Hepatocyte (in vitro differentiated cells): ENCODE results near the gene EEF2K. TPM values are rescaled to one million over a fixed set of nuclear protein-coding genes. Genes with fewer than 3 reads are reported as not detected.

Experiments used
- DNase-seq: peaks from one replicate; pipeline ENCODE4 v3.0.0-alpha.2; 2016; ENCODE audit warnings: low spot score
- H2AFZ ChIP-seq: fragments of 200-600 bp; sonication (generic); 2 replicates; pipeline ENCODE4 v1.6.0; 2016; ENCODE audit warnings: antibody characterized with exemption, mild to moderate bottlenecking
- H3K27ac ChIP-seq: fragments of 200-600 bp; sonication (generic); 2 replicates; pipeline ENCODE4 v1.5.1; 2016; ENCODE audit warnings: mild to moderate bottlenecking
- H3K27me3 ChIP-seq: fragments of 200-600 bp; sonication (generic); 2 replicates; pipeline ENCODE4 v1.6.1; 2016
- H3K36me3 ChIP-seq: fragments of 200-600 bp; sonication (generic); replicated peaks from 2 replicates; pipeline ENCODE4 v1.5.1; 2016; ENCODE audit warnings: low read depth; ENCODE audit not compliant: insufficient read depth
- H3K4me1 ChIP-seq: fragments of 200-600 bp; sonication (generic); 2 replicates; pipeline ENCODE4 v1.5.1; 2016; ENCODE audit warnings: mild to moderate bottlenecking, moderate library complexity; ENCODE audit not compliant: insufficient read depth
- H3K4me2 ChIP-seq: fragments of 200-600 bp; sonication (generic); 2 replicates; pipeline ENCODE4 v1.6.0; 2016
- H3K4me3 ChIP-seq: fragments of 200-600 bp; sonication (generic); 2 replicates; pipeline ENCODE4 v1.5.1; 2016; ENCODE audit warnings: mild to moderate bottlenecking
- H3K79me2 ChIP-seq: fragments of 200-600 bp; sonication (generic); 2 replicates; pipeline ENCODE4 v1.6.0; 2017; ENCODE audit warnings: mild to moderate bottlenecking
- H3K9me2 ChIP-seq: fragments of 200-600 bp; sonication (generic); replicated peaks from 2 replicates; pipeline ENCODE4 v1.6.0; 2017; ENCODE audit warnings: mild to moderate bottlenecking; ENCODE audit not compliant: insufficient read depth
- H3K9me3 ChIP-seq: fragments of 200-600 bp; sonication (generic); 2 replicates; pipeline ENCODE4 v1.5.1; 2016; ENCODE audit warnings: low read depth, mild to moderate bottlenecking
- H4K20me1 ChIP-seq: fragments of 200-600 bp; sonication (generic); 2 replicates; pipeline ENCODE4 v1.6.0; 2016; ENCODE audit warnings: mild to moderate bottlenecking; ENCODE audit not compliant: insufficient read depth, poor library complexity, severe bottlenecking
- CTCF ChIP-seq: fragments of 200-600 bp; sonication (generic); IDR thresholded peaks from 2 replicates; pipeline ENCODE4 v1.5.1; 2016; ENCODE audit warnings: antibody characterized with exemption, mild to moderate bottlenecking; ENCODE audit not compliant: poor library complexity
- EZH2 ChIP-seq: fragments of 200-600 bp; sonication (generic); IDR thresholded peaks from 2 replicates; pipeline ENCODE4 v1.6.1; 2016; ENCODE audit warnings: antibody characterized with exemption, mild to moderate bottlenecking, borderline replicate concordance
- EZH2phosphoT487 ChIP-seq: fragments of 200-600 bp; sonication (generic); IDR thresholded peaks from one replicate; pipeline ENCODE4 v1.6.1; 2018; ENCODE audit warnings: antibody characterized with exemption, mild to moderate bottlenecking, low read depth, moderate library complexity; ENCODE audit not compliant: unreplicated experiment, severe bottlenecking
- WGBS: methylation state at CpG from one replicate; pipeline ENCODE4 v1.1.6; 2016; ENCODE audit warnings: low lambda C conversion rate; ENCODE audit errors: missing lambda C conversion rate; 5-methylcytosine and 5-hydroxymethylcytosine counted together
- polyA plus RNA-seq: library from polyadenylated mRNA; unstranded; fragments of >200 nt; fragmentation: Nextera tagmentation; extraction: Ambion mirVana; gene quantifications from 2 replicates; pipeline ENCODE4 v1.2.1, GENCODE V29; 2016
- total RNA-seq: library from RNA; depleted of rRNA; stranded (reverse); fragments of >200 nt; gene quantifications from 2 replicates; pipeline ENCODE4 v1.2.3, GENCODE V29; 2014

EEF2K gene
- total and polyA plus RNA-seq, 2 experiments from 2014 or later: 7.9 to 15.1 TPM

- H3K9me3 ChIP-seq: no peaks in the 10 kb centered on the region
- no peak overlapping the region for H2AFZ ChIP-seq
- DNase-seq: no peak
- no peak for TF ChIP-seq EZH2
- TF ChIP-seq CTCF: no peak
- TF ChIP-seq EZH2phosphoT487: no peak
- H3K79me2 ChIP-seq: no peaks in the 10 kb centered on the region
- H3K36me3 ChIP-seq: no peaks in the 10 kb centered on the region
- no peaks in the 10 kb centered on the region for H3K4me1 ChIP-seq
- no peaks in the 10 kb centered on the region for H3K27me3 ChIP-seq
- H3K4me2 ChIP-seq: no peak overlapping the region
- H3K27ac ChIP-seq: no peak overlapping the region
- WGBS: 97% methylated on average over 12 of the region's 13 CpGs
- H4K20me1 ChIP-seq: peaks cover 1% of the 10 kb centered on the region
- H3K4me3 ChIP-seq: no peak overlapping the region
- H3K9me2 ChIP-seq: no peaks in the 10 kb centered on the region
Observed at GRCh38 chr16:22326771-22327445, 120.8 kb downstream of the EEF2K start.

GRCh38 chr16:22327446-22327775 is 121.3 kb downstream of the EEF2K start:
- Histone ChIP-seq H3K36me3 (no peaks in the 10 kb centered on the region), H3K4me1 (no peaks in the 10 kb centered on the region), H3K79me2 (no peaks in the 10 kb centered on the region), H2AFZ (no peak overlapping the region), H3K4me3 (no peak overlapping the region), H3K9me3 (no peaks in the 10 kb centered on the region), H4K20me1 (no peaks in the 10 kb centered on the region), H3K27ac (no peak overlapping the region), H3K27me3 (no peaks in the 10 kb centered on the region), H3K4me2 (no peak overlapping the region), H3K9me2 (no peaks in the 10 kb centered on the region)
- no peak for DNase-seq
- 99% methylated on average over 6 of the region's 6 CpGs for WGBS
- TF ChIP-seq EZH2: no peak
- no peak for TF ChIP-seq EZH2phosphoT487
- no peak for TF ChIP-seq CTCF

- no peaks in the 10 kb centered on the region for H3K27me3 ChIP-seq
- no peaks in the 10 kb centered on the region for H3K9me2 ChIP-seq
- H3K79me2 ChIP-seq: no peaks in the 10 kb centered on the region
- no peaks in the 10 kb centered on the region for H4K20me1 ChIP-seq
- H2AFZ ChIP-seq: no peak overlapping the region
- TF ChIP-seq EZH2phosphoT487: no peak
- no peak for TF ChIP-seq EZH2
- no peak for TF ChIP-seq CTCF
- no peak overlapping the region for H3K4me3 ChIP-seq
- no peak overlapping the region for H3K27ac ChIP-seq
- H3K4me2 ChIP-seq: no peak overlapping the region
- H3K36me3 ChIP-seq: no peaks in the 10 kb centered on the region
- 92% methylated on average over 10 of the region's 10 CpGs for WGBS
- H3K4me1 ChIP-seq: no peaks in the 10 kb centered on the region
- H3K9me3 ChIP-seq: no peaks in the 10 kb centered on the region
- no peak for DNase-seq
Observed at GRCh38 chr16:22328081-22328725, 122.1 kb downstream of the EEF2K start.
